Measurements from ENCODE around the gene KCNQ5. TPM values are rescaled to one million over a fixed set of nuclear protein-coding genes. Genes with fewer than 3 reads are reported as not detected.

The KCNQ5 gene
- total and polyA plus RNA-seq, 10 of the 15 experiments (the other 5 are each of a cell fraction or from before 2014, with no cell fraction given) = 0.60 to 16.2 (median 3.2) TPM

GRCh38 chr6:72699159-72699558 lies 77.3 kb downstream of the KCNQ5 start:
- ChIA-PET CTCF (interaction anchor here (1.0 to 5.9 kb wide), 3 partner anchors 53 to 83 kb away, joined by 3 to 40 read pairs (median 3); no protein-coding TSS in a partner anchor), SMC1A (ENCODE audit: uncharacterized antibody, unreplicated experiment) (interaction anchor here (1.0 to 2.5 kb wide), 10 partner anchors 9 to 83 kb away, joined by 3 to 11 read pairs (median 4); no protein-coding TSS in a partner anchor), POLR2A (interaction anchor here (0.6 kb wide), 1 partner anchor 51 kb away, joined by 4 read pairs; no protein-coding TSS in a partner anchor), RAD21 (ENCODE audit: unreplicated experiment) (interaction anchor here (0.6 to 1.7 kb wide), 4 partner anchors 10 to 83 kb away, joined by 3 to 6 read pairs (median 4); no protein-coding TSS in a partner anchor)
- intact Hi-C loops (cut with micrococcal nuclease; ENCODE audit: unreplicated experiment) = no loop called here
- Histone ChIP-seq H3K4me2 (ENCODE audit: control insufficient read depth, insufficient read depth) (no peak overlapping the region), H3K9ac (ENCODE audit: control insufficient read depth, insufficient read depth, low read length) (no peak overlapping the region), H3K27me3 (replicated peaks in 1 of 2; ENCODE audit: control insufficient read depth in 2 of 2, insufficient read depth in 2 of 2, low read length in 1 of 2) (no peaks in the 10 kb centered on the region), H3K27ac (ENCODE audit: control insufficient read depth, insufficient read depth) (no peak overlapping the region), H3K9me3 (replicated peaks; ENCODE audit: control insufficient read depth, insufficient read depth, low read length) (peaks cover 2% of the 10 kb centered on the region; the same call in 2 of the 3 replicates), H4K20me1 (ENCODE audit: control insufficient read depth, insufficient read depth) (no peaks in the 10 kb centered on the region), H3K4me3 (no peak overlapping the region), H3K36me3 (ENCODE audit: control insufficient read depth in 2 of 2, insufficient read depth in 2 of 2, low read length in 1 of 2) (no peaks in the 10 kb centered on the region), H2AFZ (ENCODE audit: control insufficient read depth, low read depth, low read length) (no peak overlapping the region), H3K4me1 (ENCODE audit: control insufficient read depth, insufficient read depth, low read length) (no peaks in the 10 kb centered on the region), H3K79me2 (ENCODE audit: control insufficient read depth, insufficient read depth, low read length) (no peaks in the 10 kb centered on the region; the same call in none of the 2 replicates)
- in situ Hi-C loops (cut with MboI) = no loop called here
- WGBS (ENCODE audit: insufficient coverage, insufficient replicate concordance, low lambda C conversion rate, missing lambda C conversion rate) = 0% methylated on average over 1 of the region's 1 CpG
- FAIRE-seq = no peak
- DNase-seq (ENCODE audit: low read depth, low spot score) = no peak
- no TSS peak for BruUV-seq (replicated peaks)
- ATAC-seq = peak; percentile 75
- TF ChIP-seq CHD1 (IDR thresholded peaks at IDR 0.05; ENCODE audit: low read depth, low read length) (no peak), MEF2B (IDR thresholded peaks at IDR 0.05; ENCODE audit: partially characterized antibody, poor library complexity, severe bottlenecking) (no peak), NFYA (IDR thresholded peaks at IDR 0.05; ENCODE audit: borderline replicate concordance, low read depth, low read length) (no peak), SREBF1 (IDR thresholded peaks at IDR 0.05; ENCODE audit: low read length) (0 out of 2 replicates have a peak, but pooled peaks have one; percentile 26), STAT3 (IDR thresholded peaks at IDR 0.05; ENCODE audit: low read depth, low read length) (no peak), RELA (IDR thresholded peaks at IDR 0.05; ENCODE audit: borderline replicate concordance, partially characterized antibody) (no peak), USF2 (IDR thresholded peaks at IDR 0.05; ENCODE audit: borderline replicate concordance, low read depth, low read length) (no peak), ZBTB11 (CRISPR knock-in tag; IDR thresholded peaks at IDR 0.05) (no peak), CBX5 (IDR thresholded peaks at IDR 0.05; ENCODE audit: low read depth) (no peak), HSF1 (IDR thresholded peaks at IDR 0.05; ENCODE audit: low read depth, low read length) (no peak), PML (IDR thresholded peaks at IDR 0.05; ENCODE audit: low read length) (no peak), ZBTB4 (CRISPR knock-in tag; IDR thresholded peaks at IDR 0.05) (no peak), NFIC (IDR thresholded peaks at IDR 0.05; ENCODE audit: low read depth, low read length) (no peak), ESRRA (IDR thresholded peaks at IDR 0.05; ENCODE audit: low read length) (no peak), MTA2 (IDR thresholded peaks at IDR 0.05; ENCODE audit: low read depth) (peak; percentile 60; the same call in 1 of the 2 replicates)

Measured in GM12878 (cell line).